HepG2 (cell line): ENCODE measurements around the gene XRCC5. TPM values are rescaled to one million over a fixed set of nuclear protein-coding genes. Genes with fewer than 3 reads are reported as not detected.
A peak's percentile ranks its signal among the peaks of the same experiment; 100 is the strongest.

Source experiments
- ARID4A ChIP-seq: sonication (generic); formaldehyde crosslinking; IDR thresholded peaks from 2 replicates; pipeline ENCODE4 v1.5.0; 2020; ENCODE audit warnings: mild to moderate bottlenecking, missing genetic modification reagents, borderline replicate concordance
- DNMT1 ChIP-seq: sonication (generic); formaldehyde crosslinking; IDR thresholded peaks from 2 replicates; pipeline ENCODE4 v1.5.1; 2020; ENCODE audit warnings: mild to moderate bottlenecking, missing genetic modification reagents
- DNMT3B ChIP-seq: conservative IDR thresholded peaks from 2 replicates; pipeline ENCODE4 v1.6.1; 2016; ENCODE audit warnings: missing biosample characterization, control low read depth
- HINFP ChIP-seq: sonication (generic); formaldehyde crosslinking; IDR thresholded peaks from 2 replicates; pipeline ENCODE4 v1.4.0; 2020; ENCODE audit warnings: low read depth, mild to moderate bottlenecking, missing genetic modification reagents
- HOXA9 ChIP-seq: sonication (generic); formaldehyde crosslinking; IDR thresholded peaks from 2 replicates; pipeline ENCODE4 v1.8.1; 2022; ENCODE audit warnings: missing genetic modification reagents, mild to moderate bottlenecking, moderate library complexity, borderline replicate concordance
- MXD4 ChIP-seq: IDR thresholded peaks from 2 replicates; pipeline ENCODE4 v1.6.1; 2016; ENCODE audit warnings: mild to moderate bottlenecking, missing biosample characterization, missing genetic modification reagents
- NFKB2 ChIP-seq: sonication (generic); formaldehyde crosslinking; IDR thresholded peaks from 2 replicates; pipeline ENCODE4 v1.4.0; 2020; ENCODE audit warnings: missing genetic modification reagents, borderline replicate concordance
- RFX3 ChIP-seq: IDR thresholded peaks from 2 replicates; pipeline ENCODE4 v1.6.1; 2016; ENCODE audit warnings: missing biosample characterization, missing genetic modification reagents
- SAP130 ChIP-seq: IDR thresholded peaks from 2 replicates; pipeline ENCODE4 v1.6.1; 2016; ENCODE audit warnings: low read depth
- SIN3A ChIP-seq: IDR thresholded peaks from 2 replicates; pipeline ENCODE4 v1.6.1; 2011; ENCODE audit warnings: low read depth, mild to moderate bottlenecking, control low read depth, low read length, borderline replicate concordance
- SRSF4 ChIP-seq: fragments of 200-400 bp; formaldehyde crosslinking; IDR thresholded peaks from one replicate; pipeline ENCODE4 v1.6.1; 2018; ENCODE audit warnings: mild to moderate bottlenecking, low read depth, low read length, moderate library complexity; ENCODE audit not compliant: poor library complexity, severe bottlenecking
- ZNF138 ChIP-seq: sonication (generic); formaldehyde crosslinking; IDR thresholded peaks from 2 replicates; pipeline ENCODE4 v1.5.0; 2020; ENCODE audit warnings: mild to moderate bottlenecking, low read depth, missing genetic modification reagents
- ZNF264 ChIP-seq: sonication (generic); formaldehyde crosslinking; IDR thresholded peaks from 2 replicates; pipeline ENCODE4 v1.4.0; 2020; ENCODE audit warnings: missing genetic modification reagents
- ZNF276 ChIP-seq: sonication (generic); formaldehyde crosslinking; IDR thresholded peaks from 2 replicates; pipeline ENCODE4 v1.4.0; 2020; ENCODE audit warnings: mild to moderate bottlenecking, low read depth, missing genetic modification reagents
- ZNF432 ChIP-seq: sonication (generic); formaldehyde crosslinking; IDR thresholded peaks from 2 replicates; pipeline ENCODE4 v1.5.0; 2020; ENCODE audit warnings: missing genetic modification reagents, mild to moderate bottlenecking, borderline replicate concordance
- ZNF501 ChIP-seq: sonication (generic); formaldehyde crosslinking; IDR thresholded peaks from 2 replicates; pipeline ENCODE4 v1.5.1; 2020; ENCODE audit warnings: mild to moderate bottlenecking, moderate library complexity, missing genetic modification reagents
- ZNF556 ChIP-seq: sonication (generic); formaldehyde crosslinking; IDR thresholded peaks from 2 replicates; pipeline ENCODE4 v1.4.0; 2020; ENCODE audit warnings: mild to moderate bottlenecking, missing genetic modification reagents, borderline replicate concordance
- ZNF652 ChIP-seq: IDR thresholded peaks from 2 replicates; pipeline ENCODE4 v1.6.1; 2016; ENCODE audit warnings: low read depth, borderline replicate concordance
- ZNF816 ChIP-seq: sonication (generic); formaldehyde crosslinking; IDR thresholded peaks from 2 replicates; pipeline ENCODE4 v1.8.0; 2022; ENCODE audit warnings: missing genetic modification reagents, mild to moderate bottlenecking, borderline replicate concordance
- polyA plus RNA-seq, 8 experiments: library from polyadenylated mRNA; depleted of rRNA in 3 of 8; stranded (reverse) in 7 of 8; unstranded in 1 of 8; fragments of >200 nt; fragmentation: Illumina TruSeq in 4 of 8; extraction: Trizol in 4 of 8; gene quantifications; 2 replicates each; pipeline versions ENCODE4 v1.2.1 to v1.2.3, GENCODE V29; 2011 to 2016; ENCODE audit warnings: low read depth in 4 of 8, missing spikeins in 1 of 8, mixed read lengths in 1 of 8; ENCODE audit not compliant: insufficient read depth in 1 of 8
- total RNA-seq, 5 experiments: library from RNA; depleted of rRNA; stranded (reverse); fragments of >200 nt; fragmentation: Illumina TruSeq; extraction: Trizol; gene quantifications; 2 replicates each; pipeline ENCODE4 v1.2.3, GENCODE V29; 2016; ENCODE audit warnings: low read depth in 1 of 5
- TF ChIP-seq, protein P1 (sequence below): sonication (generic); formaldehyde crosslinking; IDR thresholded peaks from 2 replicates; pipeline ENCODE4 v1.8.0; 2022; ENCODE audit warnings: mild to moderate bottlenecking, missing genetic modification reagents; ENCODE audit not compliant: insufficient replicate concordance

Gene XRCC5
- total and polyA plus RNA-seq, 2 of the 13 experiments (the other 11 are each of a cell fraction or from before 2014, with no cell fraction given): 264 to 454 TPM

GRCh38 chr2:216081487-216082116, 27.5 kb upstream of the XRCC5 start, which contains the start of the genes PECR and TMEM169 (continued):
- TF ChIP-seq DNMT1 (CRISPR knock-in tag) (peak; percentile 97; the same call in 1 of the 2 replicates), ARID4A (CRISPR knock-in tag) (peak; percentile 94), SRSF4 (no peak), ZNF816 (CRISPR knock-in tag) (peak; percentile 98), ZNF501 (peak; percentile 98), SIN3A (peak; percentile 93; the same call in 1 of the 2 replicates), HOXA9 (CRISPR knock-in tag) (peak; percentile 93), ZNF138 (peak; percentile 89), SAP130 (peak; percentile 97), ZNF432 (0 out of 2 replicates have a peak, but pooled peaks have one; percentile 79), HINFP (peak; percentile 91), ZNF276 (peak; percentile 85; the same call in 1 of the 2 replicates), DNMT3B (CRISPR knock-in tag) (no peak), NFKB2 (CRISPR knock-in tag) (peak; percentile 98), ZNF556 (CRISPR knock-in tag) (peak; percentile 97), RFX3 (CRISPR knock-in tag) (0 out of 2 replicates have a peak, but pooled peaks have one; percentile 8), ZNF264 (CRISPR knock-in tag) (peak; percentile 73; the same call in 1 of the 2 replicates), MXD4 (CRISPR knock-in tag) (peak; percentile 86; the same call in 1 of the 2 replicates), ZNF652 (CRISPR knock-in tag) (no peak)
- TF ChIP-seq, protein P1, sequence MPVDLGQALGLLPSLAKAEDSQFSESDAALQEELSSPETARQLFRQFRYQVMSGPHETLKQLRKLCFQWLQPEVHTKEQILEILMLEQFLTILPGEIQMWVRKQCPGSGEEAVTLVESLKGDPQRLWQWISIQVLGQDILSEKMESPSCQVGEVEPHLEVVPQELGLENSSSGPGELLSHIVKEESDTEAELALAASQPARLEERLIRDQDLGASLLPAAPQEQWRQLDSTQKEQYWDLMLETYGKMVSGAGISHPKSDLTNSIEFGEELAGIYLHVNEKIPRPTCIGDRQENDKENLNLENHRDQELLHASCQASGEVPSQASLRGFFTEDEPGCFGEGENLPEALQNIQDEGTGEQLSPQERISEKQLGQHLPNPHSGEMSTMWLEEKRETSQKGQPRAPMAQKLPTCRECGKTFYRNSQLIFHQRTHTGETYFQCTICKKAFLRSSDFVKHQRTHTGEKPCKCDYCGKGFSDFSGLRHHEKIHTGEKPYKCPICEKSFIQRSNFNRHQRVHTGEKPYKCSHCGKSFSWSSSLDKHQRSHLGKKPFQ (CRISPR knock-in tag): no peak
